Loucy (cell line): Measurements from ENCODE around the gene RD3L.

Source experiments
- EZH2phosphoT487 ChIP-seq: fragments of 200-600 bp; IDR thresholded peaks from 2 replicates; pipeline ENCODE4 v1.6.1; 2018; ENCODE audit warnings: antibody characterized with exemption, mild to moderate bottlenecking, moderate library complexity, borderline replicate concordance
- TF ChIP-seq, protein P1 (sequence below): fragments of 200-600 bp; sonication (generic); conservative IDR thresholded peaks from 2 replicates; pipeline ENCODE4 v1.5.1; 2014; ENCODE audit warnings: mild to moderate bottlenecking, antibody characterized with exemption, low read length

GRCh38 chr14:103960457-103961055 lies 18.2 kb upstream of the RD3L start:
- TF ChIP-seq, protein P1, sequence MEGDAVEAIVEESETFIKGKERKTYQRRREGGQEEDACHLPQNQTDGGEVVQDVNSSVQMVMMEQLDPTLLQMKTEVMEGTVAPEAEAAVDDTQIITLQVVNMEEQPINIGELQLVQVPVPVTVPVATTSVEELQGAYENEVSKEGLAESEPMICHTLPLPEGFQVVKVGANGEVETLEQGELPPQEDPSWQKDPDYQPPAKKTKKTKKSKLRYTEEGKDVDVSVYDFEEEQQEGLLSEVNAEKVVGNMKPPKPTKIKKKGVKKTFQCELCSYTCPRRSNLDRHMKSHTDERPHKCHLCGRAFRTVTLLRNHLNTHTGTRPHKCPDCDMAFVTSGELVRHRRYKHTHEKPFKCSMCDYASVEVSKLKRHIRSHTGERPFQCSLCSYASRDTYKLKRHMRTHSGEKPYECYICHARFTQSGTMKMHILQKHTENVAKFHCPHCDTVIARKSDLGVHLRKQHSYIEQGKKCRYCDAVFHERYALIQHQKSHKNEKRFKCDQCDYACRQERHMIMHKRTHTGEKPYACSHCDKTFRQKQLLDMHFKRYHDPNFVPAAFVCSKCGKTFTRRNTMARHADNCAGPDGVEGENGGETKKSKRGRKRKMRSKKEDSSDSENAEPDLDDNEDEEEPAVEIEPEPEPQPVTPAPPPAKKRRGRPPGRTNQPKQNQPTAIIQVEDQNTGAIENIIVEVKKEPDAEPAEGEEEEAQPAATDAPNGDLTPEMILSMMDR = no peak
- no peak for TF ChIP-seq EZH2phosphoT487
